HepG2 (cell line): ENCODE data around the gene NFS1. TPM values are rescaled to one million over a fixed set of nuclear protein-coding genes. Genes with fewer than 3 reads are reported as not detected.

Experiments
- EED ChIP-seq: sonication (generic); formaldehyde crosslinking; IDR thresholded peaks from 2 replicates; pipeline ENCODE4 v1.5.0; 2020; ENCODE audit warnings: mild to moderate bottlenecking, missing genetic modification reagents
- FOXM1 ChIP-seq: sonication (generic); formaldehyde crosslinking; IDR thresholded peaks from 2 replicates; pipeline ENCODE4 v1.5.0; 2020; ENCODE audit warnings: missing genetic modification reagents
- ISL2 ChIP-seq: sonication (generic); formaldehyde crosslinking; IDR thresholded peaks from 2 replicates; pipeline ENCODE4 v1.5.0; 2020; ENCODE audit warnings: missing genetic modification reagents
- KAT7 ChIP-seq: IDR thresholded peaks from 2 replicates; pipeline ENCODE4 v1.6.1; 2018; ENCODE audit warnings: borderline replicate concordance, missing compliant biosample characterization
- LCORL ChIP-seq, 2 experiments: fragments of 450-650 bp in 1 of 2; sonication (generic) in 1 of 2; formaldehyde crosslinking in 1 of 2; IDR thresholded peaks; 2 replicates each; pipeline versions ENCODE4 v1.5.0 to v1.6.1; 2017 to 2020; ENCODE audit warnings: antibody characterized with exemption in 1 of 2, missing genetic modification reagents in 1 of 2
- MEIS1 ChIP-seq: sonication (generic); formaldehyde crosslinking; IDR thresholded peaks from 2 replicates; pipeline ENCODE4 v1.9.0; 2021; ENCODE audit warnings: mild to moderate bottlenecking, missing genetic modification reagents, moderate library complexity, borderline replicate concordance
- NR2C2 ChIP-seq: sonication (generic); formaldehyde crosslinking; IDR thresholded peaks from 2 replicates; pipeline ENCODE4 v1.4.0; 2020; ENCODE audit warnings: missing genetic modification reagents, mild to moderate bottlenecking, moderate library complexity, borderline replicate concordance
- NR2F1 ChIP-seq, 2 experiments: fragments of 450-650 bp in 1 of 2; formaldehyde crosslinking in 1 of 2; IDR thresholded peaks; 2 replicates each; pipeline versions ENCODE4 v1.5.0 to v1.6.1; 2016 to 2020; ENCODE audit warnings: mild to moderate bottlenecking in 1 of 2, missing compliant biosample characterization in 1 of 2, missing genetic modification reagents in 1 of 2, moderate library complexity in 1 of 2
- PRDM4 ChIP-seq: sonication (generic); formaldehyde crosslinking; IDR thresholded peaks from 2 replicates; pipeline ENCODE4 v1.9.0; 2021; ENCODE audit warnings: missing genetic modification reagents, borderline replicate concordance
- SMAD9 ChIP-seq: sonication (generic); formaldehyde crosslinking; IDR thresholded peaks from 2 replicates; pipeline ENCODE4 v1.5.1; 2020; ENCODE audit warnings: mild to moderate bottlenecking, missing genetic modification reagents
- SMYD3 ChIP-seq: sonication (generic); formaldehyde crosslinking; IDR thresholded peaks from 2 replicates; pipeline ENCODE4 v1.8.1; 2023; ENCODE audit warnings: mild to moderate bottlenecking, missing genetic modification reagents
- TGIF2 ChIP-seq: IDR thresholded peaks from 2 replicates; pipeline ENCODE4 v1.6.1; 2016; ENCODE audit warnings: control low read depth, missing compliant biosample characterization
- TOPORS ChIP-seq: sonication (generic); formaldehyde crosslinking; IDR thresholded peaks from 2 replicates; pipeline ENCODE4 v1.8.0; 2023; ENCODE audit warnings: mild to moderate bottlenecking, missing genetic modification reagents
- ZKSCAN5 ChIP-seq: sonication (generic); formaldehyde crosslinking; IDR thresholded peaks from 2 replicates; pipeline ENCODE4 v1.5.1; 2020; ENCODE audit warnings: mild to moderate bottlenecking, missing genetic modification reagents
- ZKSCAN8 ChIP-seq: IDR thresholded peaks from 2 replicates; pipeline ENCODE4 v1.6.1; 2016; ENCODE audit warnings: borderline replicate concordance, missing genetic modification reagents, missing compliant biosample characterization
- ZNF251 ChIP-seq: sonication (generic); formaldehyde crosslinking; IDR thresholded peaks from 2 replicates; pipeline ENCODE4 v1.9.0; 2021; ENCODE audit warnings: mild to moderate bottlenecking, missing genetic modification reagents
- ZNF362 ChIP-seq: sonication (generic); formaldehyde crosslinking; IDR thresholded peaks from 2 replicates; pipeline ENCODE4 v1.4.0; 2020; ENCODE audit warnings: missing genetic modification reagents, mild to moderate bottlenecking, borderline replicate concordance
- ZNF749 ChIP-seq: sonication (generic); formaldehyde crosslinking; IDR thresholded peaks from 2 replicates; pipeline ENCODE4 v1.8.0; 2022; ENCODE audit warnings: mild to moderate bottlenecking, missing genetic modification reagents, moderate library complexity, borderline replicate concordance
- ZNF816 ChIP-seq: sonication (generic); formaldehyde crosslinking; IDR thresholded peaks from 2 replicates; pipeline ENCODE4 v1.8.0; 2022; ENCODE audit warnings: missing genetic modification reagents, mild to moderate bottlenecking, borderline replicate concordance
- polyA plus RNA-seq, 8 experiments: library from polyadenylated mRNA; depleted of rRNA in 3 of 8; stranded (reverse) in 7 of 8; unstranded in 1 of 8; fragments of >200 nt; fragmentation: Illumina TruSeq in 4 of 8; extraction: Trizol in 4 of 8; gene quantifications; 2 replicates each; pipeline versions ENCODE4 v1.2.1 to v1.2.3, GENCODE V29; 2011 to 2016; ENCODE audit warnings: low read depth in 4 of 8, missing spikeins in 1 of 8, mixed read lengths in 1 of 8; ENCODE audit not compliant: insufficient read depth in 1 of 8
- total RNA-seq, 5 experiments: library from RNA; depleted of rRNA; stranded (reverse); fragments of >200 nt; fragmentation: Illumina TruSeq; extraction: Trizol; gene quantifications; 2 replicates each; pipeline ENCODE4 v1.2.3, GENCODE V29; 2016; ENCODE audit warnings: low read depth in 1 of 5
- TF ChIP-seq, protein P1 (sequence below): sonication (generic); formaldehyde crosslinking; IDR thresholded peaks from 2 replicates; pipeline ENCODE4 v1.8.1; 2023; ENCODE audit warnings: mild to moderate bottlenecking, missing genetic modification reagents

Gene NFS1
- total and polyA plus RNA-seq, 2 of the 13 experiments (the other 11 are each of a cell fraction or from before 2014, with no cell fraction given), result 65.9 to 88.1 TPM

DNA sequence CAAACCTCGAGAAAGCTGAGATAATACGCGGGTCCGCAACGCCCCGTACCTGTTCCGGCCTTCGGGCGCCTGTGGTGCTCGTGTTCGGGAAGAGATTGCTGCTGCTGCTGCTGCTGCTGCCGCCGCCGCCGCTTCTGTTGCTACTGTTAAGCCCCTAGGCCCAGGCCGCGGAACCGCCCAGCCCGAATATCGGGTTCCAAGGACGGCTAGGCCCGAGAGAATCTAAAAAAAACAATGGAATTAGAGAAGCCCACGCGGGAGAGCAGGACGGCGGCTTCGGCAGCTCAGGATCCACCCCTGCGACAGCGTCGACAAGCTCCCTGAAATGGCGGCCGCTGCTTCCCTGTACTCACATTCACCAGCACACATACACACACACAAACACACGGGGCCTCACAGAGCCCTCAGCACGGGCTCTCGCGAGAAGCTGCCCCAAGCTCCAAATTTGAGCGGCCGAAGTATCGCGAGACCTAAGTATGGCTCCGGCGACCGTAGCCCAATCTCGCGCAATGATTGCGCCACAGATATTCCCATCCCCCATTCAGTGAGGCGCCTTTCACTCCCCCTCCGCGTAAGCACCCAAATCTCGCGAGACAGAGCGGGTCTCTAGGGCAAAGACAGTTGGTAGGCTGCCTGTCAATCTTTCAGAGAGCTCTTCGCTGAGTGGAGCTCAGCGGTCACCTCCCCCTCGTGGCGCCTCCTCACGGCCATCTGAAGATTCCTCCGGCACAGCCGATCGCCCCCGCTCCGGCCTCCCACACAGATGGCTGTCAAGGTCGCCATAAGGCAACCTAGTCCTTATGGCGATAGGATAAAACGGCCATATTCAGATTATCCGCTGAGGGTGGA is 43.0 kb upstream of the NFS1 start, which contains the start of gene RBM39 (continued):
- peak; percentile 94; the same call in 1 of the 2 replicates for TF ChIP-seq PRDM4
- TF ChIP-seq ZNF749, result peak; percentile 79; the same call in 1 of the 2 replicates
- peak; percentile 57 for TF ChIP-seq ZNF251 (CRISPR knock-in tag)
- peak; percentile 96; the same call in 1 of the 2 replicates for TF ChIP-seq EED (CRISPR knock-in tag)
- TF ChIP-seq KAT7, result peak; percentile 99
- TF ChIP-seq LCORL (IDR thresholded peaks at IDR 0.05), result no peak
- TF ChIP-seq LCORL (CRISPR knock-in tag; IDR thresholded peaks at IDR 0.05), result no peak; the same call in 1 of the 2 replicates
- TF ChIP-seq ZNF816 (CRISPR knock-in tag), result peak; percentile 28; the same call in 1 of the 2 replicates
- TF ChIP-seq FOXM1, result peak; percentile 82; the same call in 1 of the 2 replicates
- TF ChIP-seq MEIS1 (CRISPR knock-in tag), result peak; percentile 96
- peak; percentile 93 for TF ChIP-seq NR2C2 (CRISPR knock-in tag)
- TF ChIP-seq SMAD9 (CRISPR knock-in tag), result peak; percentile 99
- peak; percentile 98 for TF ChIP-seq TGIF2 (CRISPR knock-in tag)
- TF ChIP-seq, protein P1, sequence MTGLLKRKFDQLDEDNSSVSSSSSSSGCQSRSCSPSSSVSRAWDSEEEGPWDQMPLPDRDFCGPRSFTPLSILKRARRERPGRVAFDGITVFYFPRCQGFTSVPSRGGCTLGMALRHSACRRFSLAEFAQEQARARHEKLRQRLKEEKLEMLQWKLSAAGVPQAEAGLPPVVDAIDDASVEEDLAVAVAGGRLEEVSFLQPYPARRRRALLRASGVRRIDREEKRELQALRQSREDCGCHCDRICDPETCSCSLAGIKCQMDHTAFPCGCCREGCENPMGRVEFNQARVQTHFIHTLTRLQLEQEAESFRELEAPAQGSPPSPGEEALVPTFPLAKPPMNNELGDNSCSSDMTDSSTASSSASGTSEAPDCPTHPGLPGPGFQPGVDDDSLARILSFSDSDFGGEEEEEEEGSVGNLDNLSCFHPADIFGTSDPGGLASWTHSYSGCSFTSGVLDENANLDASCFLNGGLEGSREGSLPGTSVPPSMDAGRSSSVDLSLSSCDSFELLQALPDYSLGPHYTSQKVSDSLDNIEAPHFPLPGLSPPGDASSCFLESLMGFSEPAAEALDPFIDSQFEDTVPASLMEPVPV (CRISPR knock-in tag), result peak; percentile 86
- TF ChIP-seq ISL2, result peak; percentile 93
- TF ChIP-seq NR2F1 (CRISPR knock-in tag; IDR thresholded peaks at IDR 0.05), result no peak; a peak in 2 of 4 replicates
- peak; percentile 64 for TF ChIP-seq ZNF362 (CRISPR knock-in tag)
- TF ChIP-seq TOPORS (CRISPR knock-in tag), result peak; percentile 87; the same call in 1 of the 2 replicates
- TF ChIP-seq ZKSCAN5, result peak; percentile 74; the same call in 1 of the 2 replicates
- peak; percentile 96 for TF ChIP-seq ZKSCAN8 (CRISPR knock-in tag)
- TF ChIP-seq SMYD3 (CRISPR knock-in tag), result peak; percentile 98
